IMR-90 (cell line): Measurements from ENCODE around the gene ALAS1. TPM values are rescaled to one million over a fixed set of nuclear protein-coding genes. Genes with fewer than 3 reads are reported as not detected.

Source experiments
- ATAC-seq: fragments of 200-7000 bp; cut with Tn5 transposase; 2 replicates; pipeline ENCODE4 v1.9.1; 2020; ENCODE audit warnings: low read depth, mild to moderate bottlenecking, moderate library complexity
- BruUV-seq: library from RNA; stranded (reverse); fragments of 400-500 nt; replicated peaks from 2 replicates; lab custom pipeline; 2021; lab: Mats Ljungman, UMichigan
- CTCF ChIA-PET: fragments of 300-600 bp; formaldehyde crosslinking; extraction: SDS; loops from one replicate; lab custom pipeline; 2021; ENCODE audit warnings: antibody characterized with exemption; lab: Yijun Ruan, JAX
- POLR2A ChIA-PET: fragments of 300-600 bp; sonication (Branson Sonifier 250); formaldehyde crosslinking; loops from one replicate; lab custom pipeline; 2022; ENCODE audit warnings: antibody characterized with exemption; ENCODE audit not compliant: unreplicated experiment; lab: Charles Lee
- DNase-seq: peaks from one replicate; pipeline ENCODE4 v3.0.0; 2013
- H2AFZ ChIP-seq: replicated peaks from 2 replicates; pipeline ENCODE3; 2013; ENCODE audit warnings: low read length, mild to moderate bottlenecking; ENCODE audit not compliant: poor library complexity
- H2AK5ac ChIP-seq: 2 replicates; pipeline ENCODE4 v1.6.1; 2013; ENCODE audit warnings: low read depth, low read length, inconsistent platforms
- H2AK9ac ChIP-seq: replicated peaks from 2 replicates; pipeline ENCODE3; 2013; ENCODE audit warnings: mild to moderate bottlenecking, low read depth, low read length, moderate library complexity; ENCODE audit not compliant: poor library complexity
- H2BK120ac ChIP-seq: 2 replicates; pipeline ENCODE4 v1.6.1; 2013; ENCODE audit warnings: low read depth, low read length, inconsistent platforms
- H2BK15ac ChIP-seq: 3 replicates; pipeline ENCODE4 v1.6.1; 2013; ENCODE audit warnings: low read depth, low read length, inconsistent platforms
- H2BK20ac ChIP-seq: 2 replicates; pipeline ENCODE4 v1.6.1; 2013; ENCODE audit warnings: low read depth, mild to moderate bottlenecking, inconsistent platforms, low read length, moderate library complexity
- H2BK5ac ChIP-seq: 2 replicates; pipeline ENCODE4 v1.6.1; 2013; ENCODE audit warnings: mild to moderate bottlenecking, low read depth, low read length, inconsistent platforms; ENCODE audit not compliant: poor library complexity, severe bottlenecking
- H3K14ac ChIP-seq: replicated peaks from 2 replicates; pipeline ENCODE4 v1.6.1; 2013; ENCODE audit warnings: low read depth, low read length, inconsistent platforms
- H3K18ac ChIP-seq: 2 replicates; pipeline ENCODE4 v1.6.1; 2013; ENCODE audit warnings: low read depth, low read length, control low read depth
- H3K23ac ChIP-seq: 2 replicates; pipeline ENCODE4 v1.6.1; 2013; ENCODE audit warnings: low read depth, low read length, inconsistent platforms
- H3K27ac ChIP-seq: 2 replicates; pipeline ENCODE4 v1.5.1; 2013; ENCODE audit warnings: mild to moderate bottlenecking, control low read depth, low read length; ENCODE audit not compliant: insufficient read depth
- H3K27me3 ChIP-seq: 2 replicates; pipeline ENCODE4 v1.6.1; 2013; ENCODE audit warnings: low read length; ENCODE audit not compliant: control insufficient read depth, insufficient read depth
- H3K36me3 ChIP-seq: 2 replicates; pipeline ENCODE4 v1.6.1; 2013; ENCODE audit warnings: low read length, mixed read lengths; ENCODE audit not compliant: control insufficient read depth, insufficient read depth
- H3K4ac ChIP-seq: 2 replicates; pipeline ENCODE4 v1.6.1; 2013; ENCODE audit warnings: low read depth, low read length, inconsistent platforms
- H3K4me1 ChIP-seq: 2 replicates; pipeline ENCODE4 v1.6.1; 2013; ENCODE audit warnings: low read length, mixed read lengths; ENCODE audit not compliant: control insufficient read depth, insufficient read depth
- H3K4me2 ChIP-seq: 2 replicates; pipeline ENCODE4 v1.6.1; 2013; ENCODE audit warnings: low read depth, mild to moderate bottlenecking, control low read depth, low read length, moderate library complexity
- H3K4me3 ChIP-seq: 2 replicates; pipeline ENCODE4 v1.5.1; 2013; ENCODE audit warnings: low read depth, mild to moderate bottlenecking, control low read depth, low read length, moderate library complexity; ENCODE audit not compliant: insufficient read depth
- H3K56ac ChIP-seq: 2 replicates; pipeline ENCODE4 v1.6.1; 2013; ENCODE audit warnings: low read length, inconsistent platforms; ENCODE audit not compliant: insufficient read depth; ENCODE audit errors: extremely low read depth
- H3K79me1 ChIP-seq, 2 experiments: 2 replicates each; pipeline ENCODE4 v1.6.1; 2013; ENCODE audit warnings: low read length in 2 of 2, inconsistent platforms in 1 of 2, low read depth in 1 of 2
- H3K9ac ChIP-seq: 2 replicates; pipeline ENCODE4 v1.6.1; 2013; ENCODE audit warnings: low read depth, low read length, control low read depth
- H3K9me1 ChIP-seq: 2 replicates; pipeline ENCODE4 v1.6.1; 2013; ENCODE audit warnings: low read length, inconsistent platforms; ENCODE audit not compliant: insufficient read depth
- H3K9me3 ChIP-seq: 2 replicates; pipeline ENCODE4 v1.6.1; 2013; ENCODE audit warnings: low read length; ENCODE audit not compliant: control insufficient read depth, insufficient read depth
- H4K20me1 ChIP-seq: 2 replicates; pipeline ENCODE4 v1.6.1; 2013; ENCODE audit warnings: low read length, inconsistent platforms; ENCODE audit not compliant: insufficient read depth
- H4K5ac ChIP-seq: 2 replicates; pipeline ENCODE4 v1.6.1; 2013; ENCODE audit warnings: mild to moderate bottlenecking, low read depth, low read length, control low read depth
- H4K8ac ChIP-seq, 2 experiments: 2 replicates each; pipeline ENCODE4 v1.6.1; 2013; ENCODE audit warnings: low read depth in 2 of 2, low read length in 2 of 2, control low read depth in 1 of 2, inconsistent platforms in 1 of 2
- H4K91ac ChIP-seq: 2 replicates; pipeline ENCODE4 v1.6.1; 2013; ENCODE audit warnings: low read depth, low read length, inconsistent platforms; ENCODE audit not compliant: insufficient read depth
- BHLHE40 ChIP-seq: fragments of 150-350 bp; IDR thresholded peaks from 2 replicates; pipeline ENCODE4 v1.6.1; 2016; ENCODE audit warnings: mild to moderate bottlenecking, low read depth, low read length
- ELK1 ChIP-seq: fragments of 150-350 bp; IDR thresholded peaks from 2 replicates; pipeline ENCODE4 v1.6.1; 2016; ENCODE audit warnings: low read depth, mild to moderate bottlenecking, low read length, moderate library complexity, borderline replicate concordance
- SMC3 ChIP-seq: fragments of 150-350 bp; IDR thresholded peaks from 2 replicates; pipeline ENCODE4 v1.6.1; 2016; ENCODE audit warnings: low read depth, mild to moderate bottlenecking, antibody characterized with exemption, low read length, moderate library complexity
- WGBS, 2 experiments: methylation state at CpG; one replicate each; pipeline versions ENCODE4 v1.1.5 to v1.1.7; 2013; ENCODE audit warnings: missing lambda C conversion rate in 2 of 2; ENCODE audit not compliant: insufficient read length in 1 of 2; ENCODE audit errors: extremely low coverage in 2 of 2; 5-methylcytosine and 5-hydroxymethylcytosine counted together
- dilution Hi-C: fragments of 300-500 bp; cut with HindIII; formaldehyde crosslinking; loops from one replicate; pipeline ENCODE4 v1.14.3; 2018; ENCODE audit warnings: low sequenced_read_pairs; ENCODE audit not compliant: unreplicated experiment
- in situ Hi-C: fragments of 300-500 bp; cut with MboI; formaldehyde crosslinking; loops from 3 replicates; pipeline ENCODE4 v1.14.3; 2019; ENCODE audit warnings: low sequenced_read_pairs, inconsistent platforms, mixed read lengths
- intact Hi-C: fragments of 100-400 bp; cut with micrococcal nuclease; formaldehyde crosslinking; loops from 2 replicates; pipeline ENCODE4 v1.10.0; 2022
- polyA plus RNA-seq, 3 experiments: library from polyadenylated mRNA; depleted of rRNA; stranded (reverse); fragments of >200 nt; gene quantifications; 2 replicates each; pipeline ENCODE4 v1.2.3, GENCODE V29; 2012; ENCODE audit warnings: low replicate concordance in 1 of 3
- total RNA-seq: library from RNA; depleted of rRNA; stranded (reverse); fragments of >200 nt; gene quantifications from 2 replicates; pipeline ENCODE4 v1.2.3, GENCODE V29; 2012

The ALAS1 gene
- total and polyA plus RNA-seq, 2 of the 4 experiments (the other 2 are of a cell fraction) = 32.8 to 47.2 TPM

DNA sequence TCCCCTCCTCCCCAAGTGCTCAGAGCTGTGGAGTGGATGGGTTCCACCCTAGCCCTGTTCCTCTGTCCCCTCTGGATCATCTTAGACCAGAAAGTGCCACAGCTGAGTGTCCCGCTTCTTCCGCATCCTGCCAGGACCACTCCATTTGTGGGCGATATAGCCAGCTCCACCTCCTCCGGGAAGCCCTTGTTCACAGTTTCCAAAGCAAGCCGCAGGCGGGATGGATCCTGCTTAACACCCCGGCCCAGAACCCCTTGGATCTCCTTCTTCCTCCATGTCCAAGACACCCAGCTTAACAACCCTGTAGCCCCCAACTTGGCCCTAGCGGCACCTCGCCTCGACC is 490 bp upstream of the ALAS1 start:
- H3K27ac ChIP-seq = peak overlapping the region; percentile 65
- H2BK5ac ChIP-seq = peak overlapping the region; percentile 70
- H2AK9ac ChIP-seq = peak overlapping the region; percentile 96
- H3K4me2 ChIP-seq = peak overlapping the region; percentile 81
- in situ Hi-C loops = no loop called here
- intact Hi-C loops = loop anchor here (2.0 to 5.0 kb wide), 3 partner anchors 45 to 255 kb away; partner anchors contain the start of genes PARP3, POC1A and RPL29
- ChIA-PET CTCF (no interaction called here), POLR2A (interaction anchor here (0.6 kb wide), 1 partner anchor 1915 kb away, joined by 3 read pairs; no protein-coding TSS in a partner anchor)
- no peaks in the 10 kb centered on the region for H3K27me3 ChIP-seq
- peak overlapping the region; percentile 78; the same call in 1 of the 2 replicates for H3K23ac ChIP-seq
- H4K8ac ChIP-seq = peak overlapping the region; percentile 84 to 96
- peak overlapping the region; percentile 98 for H3K4ac ChIP-seq
- peak overlapping the region; percentile 94 for H4K5ac ChIP-seq
- H3K79me1 ChIP-seq = peaks cover 16 to 49% of the 10 kb centered on the region in 2 experiments
- peak overlapping the region; percentile 81 for H2BK20ac ChIP-seq
- peak overlapping the region; percentile 73 for H3K18ac ChIP-seq
- dilution Hi-C loops = no loop called here
- peak overlapping the region; percentile 0; the same call in 1 of the 2 replicates for H3K56ac ChIP-seq
- H3K9me1 ChIP-seq = peaks cover 32% of the 10 kb centered on the region
- peak overlapping the region; percentile 96 for H4K91ac ChIP-seq
- H3K9me3 ChIP-seq = no peaks in the 10 kb centered on the region
- no TSS peak for BruUV-seq
- ATAC-seq = no peak
- peak overlapping the region; percentile 29; the same call in 2 of the 3 replicates for H2BK15ac ChIP-seq
- peak overlapping the region; percentile 22 for H3K4me3 ChIP-seq
- peak overlapping the region; percentile 37 for H3K9ac ChIP-seq
- WGBS, 2 experiments = no CpG with 5 or more reads among the region's 10 CpGs
- peaks cover 11% of the 10 kb centered on the region for H3K36me3 ChIP-seq
- TF ChIP-seq BHLHE40 (no peak), ELK1 (no peak), SMC3 (no peak)
- H2BK120ac ChIP-seq = peak overlapping the region; percentile 85
- H4K20me1 ChIP-seq = peaks cover 10% of the 10 kb centered on the region
- H2AFZ ChIP-seq = peak overlapping the region; percentile 97
- peak overlapping the region; percentile 93 for H2AK5ac ChIP-seq
- no peak for DNase-seq
- H3K4me1 ChIP-seq = peaks cover 38% of the 10 kb centered on the region
- H3K14ac ChIP-seq = peak overlapping the region; percentile 95
